ENCODE data around the gene ME2.
"Not testable (repeated sequence)": the region's sequence is repeated elsewhere in the genome, so short reads cannot be mapped to it uniquely, and the experiment has no call there.

ME2 gene

DNA sequence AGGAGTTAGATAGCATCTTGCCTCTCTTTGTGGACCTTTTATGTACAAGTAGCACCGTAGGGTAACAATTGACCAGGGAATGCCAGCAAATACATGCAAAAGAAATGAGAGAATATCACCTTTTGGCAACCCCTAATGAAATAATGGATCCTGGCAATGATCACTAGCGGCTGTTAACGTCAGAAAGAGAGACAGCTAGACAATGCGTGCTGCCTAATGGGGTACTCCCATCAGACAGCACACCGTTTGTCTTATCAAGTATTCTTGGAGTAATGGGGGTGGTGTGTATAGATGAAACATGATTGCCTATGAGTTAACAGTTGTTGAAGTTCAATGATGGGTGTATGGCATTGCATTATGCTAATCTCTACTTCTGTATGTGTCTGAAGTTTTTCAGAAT lies 90.5 kb downstream of the ME2 start:
- DNase-seq (ENCODE audit: low read depth in 2 of 3, low spot score in 2 of 3) = no peak

DNA sequence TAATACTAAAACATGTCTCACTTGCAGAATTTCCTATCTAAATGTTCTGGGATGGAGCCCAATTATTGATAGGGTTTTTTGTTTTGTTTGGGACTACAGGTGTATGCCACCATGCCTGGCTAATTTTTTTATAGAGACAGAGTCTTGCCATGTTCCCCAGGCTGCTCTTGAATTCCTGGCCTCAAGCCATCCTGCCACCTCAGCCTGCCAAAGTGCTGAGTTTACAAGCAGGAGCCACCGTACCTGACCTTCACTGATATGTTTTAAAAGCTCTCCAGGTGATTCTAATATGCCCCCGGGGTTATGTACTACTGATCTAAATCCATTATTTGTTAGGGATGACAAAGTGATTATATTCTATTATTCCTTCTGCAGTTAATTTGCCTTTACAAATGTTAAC lies 91.1 kb downstream of the ME2 start:
- DNase-seq (ENCODE audit: low read depth in 2 of 3, low spot score in 2 of 3) = no peak

DNA sequence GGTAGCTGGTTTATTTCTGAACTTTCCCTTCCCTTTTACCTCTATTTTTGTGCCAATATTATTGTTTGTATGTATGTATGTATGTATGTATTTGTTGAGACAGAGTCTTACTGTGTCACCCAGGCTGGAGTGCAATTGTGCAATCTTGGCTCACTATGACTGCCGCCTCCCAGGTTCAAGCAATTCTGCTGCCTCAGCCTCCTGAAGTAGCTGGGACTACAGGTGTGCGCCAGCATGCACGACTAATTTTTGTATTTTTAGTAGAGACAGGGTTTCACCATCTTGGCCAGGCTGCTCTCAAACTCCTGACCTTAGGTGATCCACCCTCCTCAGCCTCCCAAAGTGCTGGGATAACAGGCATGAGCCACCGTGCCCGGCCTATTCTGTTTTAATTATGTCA lies 93.5 kb downstream of the ME2 start:
- not testable (repeated sequence) for DNase-seq (ENCODE audit: low read depth in 2 of 3, low spot score in 2 of 3)

DNA sequence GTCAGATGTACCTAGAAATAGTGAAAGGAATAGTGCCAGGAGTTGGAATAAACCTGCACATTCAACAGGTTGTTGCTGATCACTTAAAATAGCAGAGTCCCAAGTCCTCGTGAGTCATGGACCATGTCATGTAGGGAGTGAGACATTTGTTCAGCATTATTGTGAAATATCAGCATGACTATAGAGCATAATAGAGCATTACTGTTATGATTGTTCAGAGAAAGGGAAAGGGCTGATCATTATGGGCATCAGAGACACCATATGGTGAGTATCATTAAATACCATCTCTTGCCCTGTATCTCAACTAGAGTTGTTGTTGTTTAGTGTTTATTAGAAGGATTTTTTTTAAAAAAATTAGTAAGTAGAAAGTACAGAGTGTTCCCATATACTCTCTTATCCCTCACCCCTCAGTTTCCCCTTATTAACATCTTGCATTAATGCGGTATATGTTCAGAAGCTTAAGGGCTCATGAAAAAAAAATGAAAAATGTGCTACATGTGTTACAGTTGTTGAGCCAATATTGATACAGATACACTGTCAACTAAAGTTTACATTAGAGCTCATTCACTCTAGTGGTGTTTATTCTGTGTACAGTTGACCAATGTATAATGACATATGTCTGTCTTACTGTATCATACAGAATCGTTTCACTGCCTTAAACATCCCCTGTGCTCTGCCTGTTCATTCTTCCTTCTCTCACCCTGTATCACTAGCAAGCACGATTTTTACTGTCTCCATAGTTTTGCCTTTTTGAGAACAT lies 94.6 kb downstream of the ME2 start:
- DNase-seq (ENCODE audit: low read depth in 2 of 3, low spot score in 2 of 3) = no peak

DNA sequence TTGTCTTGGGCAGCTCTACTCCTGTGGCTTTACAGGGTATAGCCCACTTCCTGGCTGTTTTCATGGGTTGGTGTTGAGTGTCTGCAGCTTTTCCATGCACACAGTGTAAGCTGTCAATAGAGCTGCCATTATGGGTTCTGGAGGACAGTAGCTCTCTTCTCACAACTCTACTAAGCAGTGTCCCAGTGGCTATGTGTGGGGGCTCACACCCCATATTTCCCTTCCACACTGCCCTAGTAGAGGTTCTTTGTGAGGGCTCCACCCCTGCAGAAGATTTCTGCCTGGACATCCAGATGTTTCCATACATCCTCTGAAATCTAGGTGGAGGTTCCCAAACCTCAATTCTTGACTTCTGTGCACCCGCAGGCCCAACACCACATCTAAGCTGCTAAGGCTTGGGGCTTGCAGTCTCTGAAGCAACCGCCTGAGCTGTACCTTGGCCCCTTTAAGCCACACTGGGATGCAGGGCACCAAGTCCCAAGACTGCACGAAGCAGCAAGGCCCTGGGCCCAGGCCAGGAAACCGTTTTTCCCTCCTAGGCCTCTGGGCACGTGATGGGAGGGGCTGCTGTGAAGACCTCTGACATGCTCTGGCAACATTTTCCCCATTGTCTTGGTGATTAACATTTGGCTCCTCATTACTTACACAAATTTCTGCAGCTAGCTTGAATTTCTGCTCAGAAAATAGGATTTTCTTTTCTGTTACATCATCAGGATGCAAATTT lies 98.3 kb downstream of the ME2 start:
- no peak for DNase-seq (ENCODE audit: low read depth in 2 of 3, low spot score in 2 of 3)

DNA sequence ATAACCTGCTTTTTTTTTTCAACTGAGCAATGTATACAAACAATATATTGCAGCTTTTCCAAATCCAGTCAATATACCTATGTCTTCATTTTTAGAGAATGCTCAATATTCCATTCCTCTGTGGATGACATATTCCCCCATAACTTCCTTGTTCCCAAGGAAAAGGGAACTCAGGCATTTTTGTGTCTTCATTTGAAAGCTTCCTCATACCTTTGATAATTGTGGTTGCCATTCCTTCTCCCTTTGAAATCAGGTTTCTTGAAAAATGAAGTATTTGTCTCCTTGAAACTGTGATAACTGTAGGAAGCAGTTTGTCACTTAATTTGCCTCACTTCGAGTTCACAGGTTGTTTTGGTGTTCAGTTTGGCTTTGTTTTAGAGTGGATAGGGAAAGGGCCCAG lies 102.5 kb downstream of the ME2 start:
- no peak for DNase-seq (ENCODE audit: low read depth in 2 of 3, low spot score in 2 of 3)

DNA sequence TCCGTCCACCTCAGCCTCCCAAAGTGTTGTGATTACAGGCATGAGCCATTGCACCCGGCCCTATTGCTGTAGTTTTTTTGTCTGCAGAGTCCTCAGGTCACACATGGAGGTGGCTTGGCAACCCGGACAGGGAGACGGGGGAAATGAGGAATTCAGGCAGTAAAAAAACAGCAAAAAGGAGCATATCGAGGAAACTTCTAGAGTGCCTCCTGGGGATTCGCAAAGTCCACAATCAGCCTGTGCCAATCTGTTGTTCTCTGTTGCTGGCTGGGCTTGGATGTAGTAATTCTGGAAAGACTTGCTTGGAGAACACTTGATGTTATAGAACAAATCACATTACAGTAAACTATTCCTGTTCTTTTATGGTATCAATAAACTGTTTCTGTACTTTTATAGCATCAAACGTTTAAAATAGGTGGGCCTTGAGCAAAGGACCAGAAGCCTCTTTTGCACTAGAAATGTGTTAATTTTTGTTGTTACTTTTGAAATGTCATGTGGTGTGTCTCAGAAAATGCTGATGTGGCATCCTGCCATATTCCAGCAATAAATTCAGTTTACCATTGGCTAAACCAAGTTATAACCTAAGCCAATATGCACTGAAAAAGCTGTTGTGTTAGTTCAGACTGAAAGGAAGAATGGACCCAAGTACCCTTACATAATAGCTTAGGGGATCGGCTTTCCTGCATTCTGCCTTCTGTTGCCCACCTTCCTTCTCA lies 103.3 kb downstream of the ME2 start:
- DNase-seq (ENCODE audit: low read depth in 2 of 3, low spot score in 2 of 3) = no peak

DNA sequence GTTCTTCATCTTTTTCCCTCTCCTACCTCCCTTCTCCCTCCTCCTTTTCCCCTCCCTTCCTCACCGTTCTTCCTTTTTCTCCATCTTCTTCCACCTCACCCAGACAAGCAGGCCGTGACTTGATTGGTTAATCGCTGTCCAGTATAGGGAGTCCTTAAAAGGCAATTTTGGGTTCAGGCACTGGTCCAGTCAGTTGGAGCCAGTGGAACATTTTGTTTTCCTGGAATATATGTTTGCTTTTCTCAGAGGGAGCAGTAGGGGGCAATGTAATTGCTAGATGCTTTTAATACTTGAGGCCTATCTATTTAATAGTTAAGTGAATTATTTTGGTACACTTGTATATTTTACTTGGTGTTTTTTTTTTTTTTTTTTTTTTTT lies 103.9 kb downstream of the ME2 start:
- DNase-seq (ENCODE audit: low read depth in 2 of 3, low spot score in 2 of 3) = no peak

DNA sequence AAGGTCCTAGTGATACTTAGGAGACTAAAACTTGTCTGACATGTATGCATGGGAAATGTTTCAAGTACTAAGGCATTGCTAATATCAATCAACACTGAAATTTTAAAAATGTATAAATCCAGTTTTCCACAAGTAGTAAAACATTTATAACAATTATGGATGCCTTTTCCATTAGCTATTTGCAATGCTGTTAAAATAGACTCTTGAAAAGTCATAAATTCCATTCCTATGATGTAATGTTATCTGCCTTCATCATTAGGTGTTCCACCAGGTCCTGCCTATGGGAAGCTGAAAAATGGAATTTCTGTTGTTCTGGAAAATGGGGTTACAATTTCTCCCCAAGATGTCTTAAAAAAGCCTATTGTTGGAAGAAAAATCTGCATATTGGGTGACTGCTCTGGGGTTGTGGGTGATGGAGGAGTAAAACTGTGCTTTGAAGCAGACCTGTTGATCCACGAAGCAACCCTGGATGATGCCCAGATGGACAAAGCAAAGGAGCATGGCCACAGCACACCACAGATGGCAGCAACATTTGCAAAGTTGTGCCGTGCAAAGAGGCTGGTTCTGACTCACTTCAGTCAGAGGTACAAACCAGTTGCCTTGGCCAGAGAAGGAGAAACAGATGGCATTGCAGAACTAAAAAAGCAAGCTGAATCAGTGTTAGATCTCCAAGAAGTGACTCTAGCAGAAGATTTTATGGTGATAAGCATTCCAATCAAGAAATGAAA lies 107.6 kb downstream of the ME2 start:
- DNase-seq (ENCODE audit: low read depth in 2 of 3, low spot score in 2 of 3) = no peak

DNA sequence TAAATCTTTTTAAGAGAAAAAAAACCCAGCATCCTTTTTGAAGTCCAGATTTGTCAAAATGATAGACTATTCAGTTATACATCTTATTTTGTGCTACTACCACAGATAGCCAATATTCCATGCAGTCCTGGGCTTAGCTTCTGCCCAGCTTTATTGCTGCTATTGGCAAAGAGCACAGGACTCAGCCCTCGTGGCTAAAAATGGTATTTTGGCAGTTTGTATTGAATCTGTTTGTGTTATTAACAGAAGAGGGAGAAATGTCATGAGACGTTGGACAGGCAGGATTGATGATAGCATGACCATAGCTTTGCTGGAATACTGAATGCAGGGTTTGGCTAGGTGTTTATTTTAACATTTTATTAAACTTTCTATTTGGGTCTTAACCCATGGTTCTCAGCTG lies 108.3 kb downstream of the ME2 start:
- no peak for DNase-seq (ENCODE audit: low read depth in 2 of 3, low spot score in 2 of 3)

DNA sequence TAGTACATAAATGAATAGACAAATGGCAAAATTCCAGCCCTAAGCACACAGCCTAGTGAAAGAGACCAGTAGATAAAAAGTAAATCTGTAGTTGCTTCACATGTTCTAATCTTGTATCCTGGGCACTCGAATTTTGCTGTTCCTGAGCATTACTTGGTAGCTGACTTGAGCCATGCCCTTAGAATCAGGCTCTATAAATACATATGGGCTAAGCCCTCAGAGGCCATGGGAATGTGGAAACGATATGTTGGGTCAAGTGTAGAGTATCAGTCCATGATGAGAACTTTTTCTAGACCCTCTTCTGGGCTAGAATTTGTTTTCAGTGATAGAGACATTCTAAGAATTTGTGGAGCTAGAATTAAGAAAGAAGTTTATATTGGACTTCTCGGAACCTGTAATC lies 110.8 kb downstream of the ME2 start:
- DNase-seq (ENCODE audit: low read depth in 2 of 3, low spot score in 2 of 3) = no peak

DNA sequence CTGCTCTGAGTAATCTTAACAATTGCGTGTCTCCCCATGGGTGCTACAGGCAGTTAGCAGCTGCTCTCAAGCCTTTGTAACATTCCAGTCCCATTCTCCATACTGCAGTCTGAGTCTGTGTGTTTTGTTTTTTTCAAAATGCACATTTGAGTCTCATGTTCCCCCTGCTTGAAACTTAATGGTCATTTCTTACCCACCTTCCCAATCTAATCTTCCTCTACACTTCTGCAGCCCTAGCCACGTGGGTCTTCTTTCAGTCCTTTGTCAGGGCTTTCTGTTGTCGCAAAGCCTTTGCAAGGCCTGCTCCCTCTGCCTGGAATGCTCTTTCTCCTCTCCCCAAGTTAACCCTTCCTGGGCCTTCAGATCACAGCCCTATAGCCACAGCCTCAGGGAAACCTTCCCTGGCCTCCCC lies 113.4 kb downstream of the ME2 start:
- no peak for DNase-seq (ENCODE audit: low read depth in 2 of 3, low spot score in 2 of 3)

DNA sequence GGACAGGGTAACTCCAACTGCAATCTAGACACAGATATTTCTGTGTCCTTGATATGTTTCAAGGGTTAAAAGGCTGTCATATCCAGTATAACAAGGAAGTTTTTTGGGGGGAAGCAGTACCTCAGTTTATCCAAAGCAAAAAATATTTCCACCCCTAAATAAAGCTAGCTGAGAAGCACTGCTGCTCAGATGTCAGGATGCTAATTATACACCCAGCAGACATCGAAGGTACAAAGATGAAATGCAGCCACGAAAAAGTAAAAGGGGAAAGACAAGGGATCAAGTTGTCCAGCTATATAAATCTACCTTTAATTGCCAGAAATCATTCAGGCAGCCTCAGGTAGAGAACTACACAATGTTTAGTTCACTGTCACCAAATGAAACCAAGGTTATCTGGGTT lies 115.1 kb downstream of the ME2 start:
- DNase-seq (ENCODE audit: low read depth in 2 of 3, low spot score in 2 of 3) = no peak

DNA sequence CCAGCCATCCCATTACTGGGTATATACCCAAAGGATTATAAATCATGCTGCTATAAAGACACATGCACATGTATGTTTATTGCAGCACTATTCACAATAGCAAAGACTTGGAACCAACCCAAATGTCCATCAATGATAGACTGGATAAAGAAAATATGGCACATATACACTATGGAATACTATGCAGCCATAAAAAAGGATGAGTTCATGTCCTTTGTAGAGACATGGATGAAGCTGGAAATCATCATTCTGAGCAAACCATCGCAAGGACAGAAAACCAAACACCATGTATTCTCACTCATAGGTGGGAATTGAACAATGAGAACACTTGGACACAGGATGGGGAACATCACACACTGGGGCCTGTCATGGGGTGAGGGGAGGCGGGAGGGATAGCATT lies 124.3 kb downstream of the ME2 start:
- DNase-seq (ENCODE audit: low read depth in 2 of 3, low spot score in 2 of 3) = not testable (repeated sequence)

Data from activated CD8-positive, alpha-beta memory T cell treated with anti-CD3 and anti-CD28 coated beads for 48 hours (primary cell).